NOMO-1 treated with DMSO at 0.1 percent for 48 hours (cell line): ENCODE measurements around the gene CSKMT.
A peak's percentile ranks its signal among the peaks of the same experiment; 100 is the strongest.
"Not testable (repeated sequence)": the region's sequence is repeated elsewhere in the genome, so short reads cannot be mapped to it uniquely, and the experiment has no call there.

Source experiments
- DNase-seq: peaks from one replicate; lab custom pipeline; 2025; ENCODE audit not compliant: unreplicated experiment; lab: John Stamatoyannopoulos, UW

CSKMT gene, protein sequence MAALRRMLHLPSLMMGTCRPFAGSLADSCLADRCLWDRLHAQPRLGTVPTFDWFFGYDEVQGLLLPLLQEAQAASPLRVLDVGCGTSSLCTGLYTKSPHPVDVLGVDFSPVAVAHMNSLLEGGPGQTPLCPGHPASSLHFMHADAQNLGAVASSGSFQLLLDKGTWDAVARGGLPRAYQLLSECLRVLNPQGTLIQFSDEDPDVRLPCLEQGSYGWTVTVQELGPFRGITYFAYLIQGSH

DNA sequence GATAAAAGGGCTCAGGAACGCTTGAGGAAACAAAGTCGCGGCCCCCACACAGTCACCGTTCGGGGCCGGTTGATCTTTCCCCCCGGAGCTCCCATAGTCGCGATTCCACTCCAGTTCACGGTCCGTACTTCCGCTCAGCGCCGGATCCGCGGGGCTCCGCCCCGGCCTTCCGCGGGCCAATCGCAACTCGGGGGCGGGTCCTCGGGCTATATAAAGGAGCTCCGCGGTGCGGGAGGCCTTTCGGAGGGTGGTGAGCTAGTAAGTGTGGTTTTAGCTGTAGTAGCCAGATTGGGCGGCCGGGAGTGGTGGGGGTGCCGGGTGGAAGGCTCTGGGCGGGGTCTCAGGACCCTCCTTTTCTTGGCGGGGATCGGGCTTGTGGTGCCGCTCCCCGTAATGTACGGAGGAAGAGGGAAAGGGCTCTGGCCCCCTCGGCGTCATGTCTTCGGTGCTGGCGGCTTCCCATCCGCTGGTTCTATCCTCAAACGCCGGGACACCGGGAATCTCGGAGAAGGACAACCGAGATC, at the start of gene CSKMT, which contains the start of gene C11orf98:
CSKMT (plus strand) TSS at position 238 of the 524 bp plus-strand sequence. CDS start 568 bp downstream, outside the sequence.
C11orf98 (minus strand) TSS at position 136 of the 524 bp plus-strand sequence; CDS start at position 95, 41 bp downstream.
- peak; percentile 89 for DNase-seq

DNA sequence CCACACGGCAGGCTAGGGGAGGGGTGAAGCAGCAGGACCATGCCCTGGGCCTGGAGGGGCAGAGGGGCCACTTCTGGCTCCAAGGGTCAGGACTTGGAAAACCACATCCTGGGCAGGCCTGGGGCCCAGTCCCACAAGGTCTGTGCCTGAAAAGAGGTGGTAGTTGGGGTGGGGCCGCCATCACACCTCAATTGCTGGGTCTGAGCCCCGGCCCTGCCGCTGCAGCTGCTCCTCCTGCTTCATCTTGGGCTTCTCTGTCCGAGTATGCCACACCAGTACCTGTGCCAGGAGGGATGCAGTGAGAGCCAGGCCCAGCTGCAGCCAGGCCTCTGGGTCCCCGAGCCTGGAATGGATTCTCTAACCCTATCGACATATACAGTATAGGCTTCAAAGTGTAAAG, 49.6 kb upstream of the CSKMT start:
- no peak for DNase-seq

DNA sequence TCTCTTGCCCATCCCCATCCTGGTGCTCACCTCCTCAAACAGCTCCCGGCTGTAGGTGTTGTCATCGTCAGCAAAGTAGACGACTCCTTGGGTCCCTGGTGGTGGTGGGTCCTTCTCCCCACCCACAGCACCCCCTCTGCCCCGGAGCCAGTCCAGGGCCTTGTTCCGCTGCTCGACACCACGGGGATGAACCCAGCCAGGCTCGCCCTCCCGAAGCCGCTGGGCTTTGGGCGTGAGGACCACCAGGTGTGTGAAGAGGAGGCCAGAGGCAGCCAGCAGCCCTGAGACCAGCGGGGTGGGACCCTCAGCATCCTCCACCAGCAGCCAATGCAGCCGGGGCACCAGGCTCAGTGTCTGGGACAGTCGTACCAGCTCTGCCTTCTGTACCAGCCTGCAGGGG, 48.2 kb upstream of the CSKMT start:
- DNase-seq, result not testable (repeated sequence)

DNA sequence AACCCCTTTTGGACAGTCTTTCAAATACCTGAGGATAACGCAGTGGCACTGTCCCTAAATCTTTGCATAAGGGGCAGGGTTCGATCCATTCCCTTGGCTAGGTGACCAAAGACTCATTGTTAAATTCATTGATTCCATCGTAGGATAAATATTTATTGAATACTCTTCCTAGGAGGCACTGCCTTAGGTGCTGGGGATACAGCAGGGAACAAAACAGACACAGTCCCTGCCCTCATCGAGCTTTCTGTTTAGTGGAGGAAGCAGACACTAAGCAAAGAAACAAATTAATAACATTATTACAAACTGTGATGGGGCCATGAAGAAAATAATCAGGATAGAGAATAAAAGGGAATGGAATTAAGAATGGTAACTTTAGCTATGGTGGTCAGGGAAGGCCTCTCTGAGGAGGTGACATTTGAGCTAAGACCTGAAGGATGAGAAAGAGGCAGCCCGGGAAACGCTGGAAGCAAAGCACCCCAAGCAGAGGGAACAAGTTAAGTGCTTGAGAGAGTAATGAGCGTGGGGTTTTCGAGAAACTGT, 44.0 kb upstream of the CSKMT start:
- no peak for DNase-seq

DNA sequence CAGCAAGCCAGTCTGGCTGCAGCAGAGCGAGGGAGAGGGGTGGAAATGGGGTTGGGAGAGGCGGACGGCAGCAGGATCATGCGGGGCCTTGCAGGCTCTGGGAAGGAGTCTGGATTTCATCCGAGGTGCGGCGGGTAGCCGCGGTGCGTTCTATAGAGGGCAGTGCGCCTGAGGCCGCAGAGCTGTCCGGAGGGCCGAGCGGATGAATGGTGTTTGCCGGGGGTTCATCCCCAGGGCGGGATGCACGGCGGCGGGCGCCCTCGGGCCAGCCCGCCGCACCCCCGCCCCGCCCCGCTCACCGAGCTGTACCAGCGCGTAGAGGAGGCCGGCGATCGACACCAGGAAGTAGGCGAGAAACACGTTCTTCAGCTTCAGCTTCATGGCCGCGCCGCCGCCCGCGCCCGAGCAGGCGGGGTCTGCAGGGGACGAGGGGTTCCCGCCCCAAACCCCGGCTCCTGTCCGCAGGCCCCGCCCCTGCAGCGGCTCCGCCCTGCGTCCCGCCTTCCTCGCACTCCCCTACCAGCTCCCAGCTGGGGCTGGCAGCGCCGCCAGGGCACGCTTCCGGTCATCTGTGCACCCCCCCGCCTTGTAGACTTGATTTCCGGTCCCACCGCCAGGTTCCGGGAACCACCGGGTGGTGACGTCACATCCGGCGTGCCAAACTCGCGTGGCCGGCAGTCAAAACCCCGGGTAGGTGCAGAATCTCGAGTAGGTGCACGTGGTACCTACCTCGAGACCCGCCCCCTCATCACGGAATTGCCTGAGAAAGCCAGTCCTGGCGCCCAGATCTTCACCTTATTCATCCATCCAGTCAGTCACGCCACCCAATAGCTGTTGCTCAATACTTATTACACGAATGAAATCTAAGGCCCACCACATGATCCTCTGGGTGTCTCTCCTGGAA, 43.3 kb upstream of the CSKMT start, which contains the start of gene B3GAT3:
B3GAT3 (minus strand) TSS at position 420 of the 904 bp plus-strand sequence; CDS start at position 381, 39 bp downstream.
- DNase-seq, result peak; percentile 97

DNA sequence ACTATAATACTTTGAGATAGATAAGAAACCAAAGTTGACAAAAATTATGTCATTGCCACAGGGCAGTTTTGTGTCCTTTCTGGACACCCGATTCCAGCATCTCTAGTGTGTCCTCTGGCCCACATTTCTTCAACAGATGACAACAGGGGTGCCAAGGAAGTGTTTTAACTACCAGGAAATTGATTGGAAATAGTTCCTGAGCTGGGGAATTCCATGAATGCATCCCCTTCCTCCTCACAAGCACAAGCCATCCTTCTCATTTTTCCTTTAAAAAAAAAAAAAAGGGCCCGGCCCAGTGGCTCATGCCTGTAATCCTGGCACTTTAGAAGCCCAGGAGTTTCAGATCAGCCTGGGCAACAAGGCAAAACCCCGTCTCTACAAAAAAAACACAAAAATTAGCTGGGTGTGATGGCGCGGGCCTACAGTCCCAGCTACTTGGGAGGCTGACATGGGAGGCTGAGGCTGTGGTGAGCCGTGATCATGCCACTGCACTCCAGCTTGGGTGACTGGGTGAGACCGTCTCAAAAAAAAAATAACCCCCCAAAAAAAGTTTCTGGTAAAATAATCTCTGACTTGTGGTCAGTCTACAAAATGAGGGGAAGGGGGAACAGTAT, 42.5 kb upstream of the CSKMT start:
- no peak for DNase-seq

DNA sequence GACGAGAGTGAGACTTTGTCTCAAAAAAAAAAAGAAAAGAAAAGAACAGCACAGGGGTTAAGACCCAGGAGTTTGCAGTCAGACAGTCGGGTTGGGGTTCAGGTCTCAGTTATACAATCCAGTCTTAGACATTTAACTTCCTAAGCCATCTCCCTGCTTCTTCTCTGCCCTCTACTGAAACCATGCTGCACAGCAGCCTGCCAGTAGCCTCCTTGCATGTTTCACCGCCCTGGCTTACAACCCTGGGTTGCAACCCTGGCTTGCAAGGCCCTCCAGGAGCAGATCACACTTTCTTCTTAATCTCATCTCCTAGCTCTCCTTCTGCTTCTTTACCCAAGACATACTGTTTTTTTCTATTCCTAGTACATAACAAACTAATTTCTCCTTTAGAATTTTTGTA, 37.4 kb upstream of the CSKMT start:
- DNase-seq, result no peak

DNA sequence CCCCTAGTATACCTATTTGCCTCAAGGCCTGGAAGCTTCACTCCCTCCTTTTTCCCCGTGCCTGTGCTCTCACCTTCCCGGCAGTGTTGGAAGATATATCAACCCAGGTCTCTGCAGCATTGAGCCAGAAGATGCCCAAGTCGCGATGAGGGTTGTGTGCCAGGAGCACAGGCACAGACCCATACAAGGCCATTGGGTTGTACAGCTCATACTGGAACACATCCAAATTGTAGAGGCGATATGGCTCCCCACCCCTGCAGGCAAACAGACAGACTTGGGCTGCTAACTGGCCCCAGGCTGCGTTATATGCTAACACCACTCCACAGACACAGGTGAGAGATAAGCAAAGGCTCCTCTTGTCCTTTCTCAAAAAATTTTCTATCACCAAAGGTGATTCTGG, 32.6 kb upstream of the CSKMT start:
- no peak for DNase-seq

DNA sequence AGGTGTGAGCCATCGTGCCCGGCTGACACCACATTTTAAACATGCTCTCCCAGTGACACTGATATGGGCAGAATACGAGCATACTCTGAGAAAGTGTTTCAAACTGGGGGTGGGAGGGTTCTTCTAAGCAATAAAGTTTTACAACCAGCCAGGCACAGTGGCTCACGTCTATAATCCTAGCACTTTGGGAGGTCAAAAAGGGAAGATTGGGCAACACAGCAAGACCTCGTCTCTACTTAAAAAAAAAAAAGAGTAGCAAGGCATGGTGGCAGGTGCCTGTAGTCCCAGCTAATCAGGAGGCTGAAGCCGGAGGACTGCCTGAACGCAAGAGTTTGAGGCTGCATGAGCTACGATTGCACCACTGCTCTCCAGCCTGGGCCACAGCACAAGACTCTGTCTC, 20.9 kb upstream of the CSKMT start:
- no peak for DNase-seq

DNA sequence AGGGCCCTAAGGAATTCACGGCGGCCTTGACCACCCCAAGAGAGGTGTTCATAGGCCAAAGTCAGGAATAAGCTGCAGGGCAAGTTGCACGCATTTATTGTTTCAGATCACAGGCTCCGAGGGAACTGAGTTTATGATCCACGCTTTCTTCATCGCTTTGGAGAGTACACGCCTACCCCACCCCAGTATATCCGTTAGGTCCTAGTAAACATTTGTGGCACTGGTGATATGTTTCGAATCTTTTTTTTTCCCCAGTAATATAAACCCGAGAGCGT, 19.5 kb upstream of the CSKMT start:
- no peak for DNase-seq

DNA sequence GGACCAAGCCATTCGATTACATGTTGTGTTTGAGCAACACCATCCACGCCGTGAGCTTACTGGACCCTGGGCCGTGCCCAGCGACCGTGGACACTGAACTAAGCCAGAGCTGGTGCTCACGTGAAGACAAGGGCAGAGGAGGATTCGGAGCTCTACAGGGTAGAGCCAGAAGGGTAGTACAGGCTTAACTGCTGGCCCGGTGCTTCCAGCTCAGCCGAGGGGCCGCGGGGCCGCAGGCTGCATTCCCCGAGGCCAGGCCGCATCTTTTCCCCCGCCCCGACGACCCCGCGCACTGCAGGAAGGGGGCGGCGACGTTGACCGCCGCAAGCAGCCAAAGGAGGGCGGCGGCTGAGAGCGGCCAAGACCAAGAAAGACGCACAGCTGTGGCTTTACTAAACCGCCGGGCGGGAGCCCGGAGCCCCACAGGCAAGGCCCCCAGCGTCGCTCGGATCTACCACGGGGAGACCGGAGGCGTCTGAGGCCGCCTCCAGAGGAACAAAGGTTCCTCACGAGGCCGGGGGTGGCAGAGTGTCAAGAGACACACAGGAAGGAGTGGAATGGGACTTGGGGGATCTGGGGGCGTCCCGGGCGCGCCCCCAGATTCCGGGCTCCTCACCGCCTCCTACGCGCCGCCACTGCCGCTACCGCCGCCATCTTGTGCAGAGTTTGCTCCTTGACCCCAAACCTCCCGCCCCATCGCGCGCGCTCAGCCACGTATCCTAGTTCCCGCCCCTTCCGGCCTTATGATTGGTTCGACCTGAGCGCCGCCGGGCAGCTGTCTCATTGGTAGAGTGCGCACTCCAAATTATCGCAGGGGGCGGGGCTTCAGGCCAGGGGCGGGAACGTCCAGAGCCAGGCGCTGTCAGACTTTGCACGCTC, 18.9 kb upstream of the CSKMT start, which contains the start of gene GANAB:
GANAB (minus strand) TSS at position 668 of the 879 bp plus-strand sequence; CDS start at position 654, 14 bp downstream.
- peak; percentile 99 for DNase-seq

DNA sequence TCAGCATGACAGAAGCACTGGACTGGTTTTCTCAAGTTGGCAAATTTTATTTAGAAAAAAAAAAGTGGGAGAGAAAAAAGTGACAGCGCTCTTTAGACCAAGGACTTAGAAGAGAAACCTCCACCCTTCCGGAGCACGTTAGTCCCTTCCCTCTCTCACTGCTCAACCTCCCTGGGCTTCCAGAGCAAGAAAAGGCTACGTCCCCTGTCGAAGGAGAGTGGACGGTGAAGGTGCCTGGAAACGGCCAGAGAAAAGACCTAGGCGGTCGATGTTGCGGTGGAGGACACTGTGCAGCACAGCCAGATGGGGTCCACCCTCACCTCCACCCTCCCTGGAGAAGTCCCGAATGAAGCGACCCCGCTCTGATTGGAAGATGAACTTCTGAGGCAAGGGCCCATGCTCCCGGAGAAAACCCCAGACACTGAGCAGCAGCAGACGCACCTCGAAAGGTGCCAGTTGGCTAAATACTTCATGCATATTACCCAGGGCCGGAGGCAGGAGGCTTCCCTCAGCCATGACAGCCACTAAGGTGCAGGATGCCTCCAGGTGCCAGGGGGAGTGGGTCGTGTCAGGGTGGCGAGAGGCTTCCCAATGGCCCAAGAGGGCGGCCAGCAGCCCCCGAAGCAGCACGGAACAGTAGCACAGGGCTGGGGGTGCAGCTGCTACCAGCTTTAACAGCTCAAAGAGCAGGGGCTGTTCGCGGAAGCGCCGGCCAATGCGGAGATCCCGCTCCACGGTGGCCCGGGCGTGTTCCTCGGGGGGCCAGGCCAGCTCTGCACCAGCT, 18.1 kb upstream of the CSKMT start:
- DNase-seq, result no peak

DNA sequence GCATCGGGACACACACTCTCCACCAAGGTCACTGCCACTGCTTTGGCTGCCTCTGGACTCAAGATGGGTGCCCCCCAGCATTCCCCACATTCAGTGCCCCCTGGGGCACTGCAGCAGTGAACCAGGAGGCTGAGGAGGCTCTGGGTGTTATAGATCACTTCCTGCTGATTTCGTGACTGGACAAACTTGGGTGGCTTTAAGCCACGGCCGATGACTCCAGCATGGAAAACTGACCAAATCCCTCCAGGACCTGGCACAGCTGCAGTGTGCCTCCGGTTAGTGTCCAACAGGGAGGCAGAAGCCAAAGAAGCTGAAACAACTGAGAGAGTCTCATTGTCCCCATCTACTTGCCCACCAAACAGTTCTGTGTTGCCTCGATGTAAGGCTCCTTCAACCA, 17.5 kb upstream of the CSKMT start:
- no peak for DNase-seq

DNA sequence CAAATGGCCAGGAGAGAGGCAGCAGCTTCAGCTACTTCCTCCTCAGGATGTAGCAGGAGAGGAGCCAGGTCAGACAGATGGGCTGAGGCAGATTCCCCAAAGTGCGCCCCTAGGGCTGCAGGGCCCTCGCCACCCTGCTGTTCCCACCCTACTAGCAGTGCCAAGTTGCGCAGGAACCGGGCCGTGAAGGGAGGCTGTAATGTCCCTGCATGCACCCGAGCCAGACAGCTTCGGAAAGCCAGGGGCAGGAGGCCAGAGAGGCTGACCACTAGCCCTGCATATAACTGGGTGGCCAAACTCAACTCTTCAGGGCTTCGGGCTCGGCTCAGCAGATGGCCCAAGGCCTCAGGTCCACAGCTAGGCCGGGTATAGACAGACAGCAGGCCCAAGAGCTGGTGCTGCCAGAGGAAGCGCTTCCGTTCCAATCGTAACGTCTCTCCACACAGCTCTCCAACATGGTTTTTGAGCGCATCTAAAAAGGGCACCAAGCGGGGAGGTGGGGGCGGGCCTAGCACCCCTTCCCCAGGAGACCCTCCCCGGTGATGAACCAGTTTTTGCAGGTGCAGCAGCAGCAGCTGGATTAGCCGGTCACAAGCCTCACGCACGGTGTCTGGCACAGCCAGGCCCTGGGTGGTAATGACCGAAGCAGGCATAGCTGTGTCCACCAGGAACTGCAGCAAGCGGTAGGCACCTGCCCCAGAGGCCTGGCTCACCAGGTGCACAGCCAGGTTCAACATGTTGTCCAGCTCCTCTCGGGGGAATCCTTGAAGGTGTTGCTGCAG, 16.7 kb upstream of the CSKMT start:
- DNase-seq, result no peak

DNA sequence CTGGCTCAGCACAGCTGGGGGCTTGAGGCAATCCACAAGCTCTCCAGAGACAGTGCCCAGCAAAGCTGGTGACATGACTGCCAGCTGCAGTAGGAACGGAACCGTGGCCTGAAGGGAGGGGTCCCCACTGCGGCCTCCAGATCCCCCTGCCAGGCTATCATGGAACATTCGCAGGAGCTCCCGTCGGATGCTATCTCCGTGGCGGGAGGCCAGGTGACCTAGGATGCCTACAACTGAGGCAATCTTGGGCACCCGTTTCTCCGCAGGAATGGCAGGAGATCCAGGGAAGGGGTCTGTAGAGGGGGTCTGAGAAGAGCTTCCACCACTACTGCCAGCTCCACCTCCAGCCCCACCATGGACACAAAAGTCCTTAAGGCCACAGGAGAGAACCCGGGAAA, 16.1 kb upstream of the CSKMT start:
- DNase-seq, result no peak

DNA sequence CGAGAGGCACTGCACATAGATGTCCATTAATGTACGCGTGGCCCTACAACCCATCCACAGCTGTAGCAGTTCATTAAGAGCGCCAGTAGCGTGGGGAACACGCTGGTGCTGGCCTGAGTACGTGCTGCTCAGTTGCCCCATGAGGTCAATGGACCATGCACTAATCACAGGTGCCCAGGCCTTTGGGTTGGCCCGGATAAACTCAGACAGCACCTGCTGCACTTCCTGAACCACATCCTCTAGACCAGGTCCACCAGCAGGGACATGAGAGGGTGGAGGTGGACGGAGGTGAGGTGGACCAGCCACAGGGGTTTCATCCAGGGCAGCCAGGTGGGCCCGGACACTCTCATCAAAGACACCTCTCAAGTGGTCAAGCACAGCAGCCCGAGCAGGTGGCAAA, 15.6 kb upstream of the CSKMT start:
- DNase-seq, result no peak

DNA sequence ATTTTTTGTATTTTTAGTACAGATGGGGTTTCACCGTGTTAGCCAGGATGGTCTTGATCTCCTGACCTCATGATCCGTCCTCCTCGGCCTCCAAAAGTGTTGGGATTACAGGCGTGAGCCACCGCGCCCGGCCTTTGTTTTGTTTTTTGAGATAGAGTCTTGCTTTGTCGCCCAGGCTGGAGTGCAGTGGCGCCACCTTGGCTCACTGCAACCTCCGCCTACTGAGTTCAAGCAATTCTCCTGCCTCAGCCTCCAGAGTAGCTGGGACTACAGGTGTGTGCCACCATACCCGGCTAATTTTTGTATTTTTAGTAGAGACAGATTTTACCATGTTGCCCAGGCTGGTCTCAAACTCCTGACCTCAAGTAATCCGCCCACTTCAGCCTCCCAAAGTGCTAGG, 14.8 kb upstream of the CSKMT start:
- not testable (repeated sequence) for DNase-seq

DNA sequence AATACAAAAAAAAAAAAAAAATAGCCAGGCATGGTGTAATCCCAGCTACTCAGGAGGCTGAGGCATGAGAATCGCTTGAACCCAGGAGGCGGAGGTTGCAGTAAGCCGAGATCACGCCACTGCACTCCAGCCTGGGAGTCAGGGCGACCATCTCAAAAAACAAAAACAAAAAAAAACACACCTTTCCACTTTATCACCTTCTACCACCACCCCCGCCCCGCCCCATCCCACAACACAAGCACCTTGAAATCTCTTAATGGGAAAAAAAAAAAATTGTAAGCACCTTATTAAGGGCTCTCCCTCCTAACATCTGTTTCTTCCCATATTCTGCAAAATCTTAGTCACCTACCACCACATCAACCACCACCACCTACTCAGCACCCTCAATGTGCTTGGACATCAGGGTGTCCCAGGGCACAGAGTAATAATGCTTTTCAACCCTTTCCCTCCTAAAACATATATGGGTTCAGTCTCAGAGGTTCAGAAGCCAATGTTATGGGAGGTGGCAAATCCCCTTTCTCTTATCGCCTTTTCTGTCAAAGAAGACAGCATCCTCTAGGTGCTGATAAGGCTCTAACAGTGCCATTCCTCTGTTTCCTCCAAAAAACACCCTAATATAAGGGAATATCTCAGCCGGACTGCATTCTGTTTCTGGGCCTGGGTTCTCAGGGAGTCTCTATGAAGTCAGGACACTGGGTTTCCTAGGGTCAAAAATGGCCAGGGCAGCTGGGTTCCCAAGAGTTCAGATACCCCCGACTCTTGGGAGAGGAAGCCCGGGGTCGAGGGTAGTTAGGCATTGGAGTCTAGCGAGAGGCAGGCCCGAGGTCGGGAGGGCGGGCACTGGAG, 12.7 kb upstream of the CSKMT start:
- no peak for DNase-seq
